NB4 (cell line): Measurements from ENCODE around the gene ZFAND6.
"Not testable (repeated sequence)": the region's sequence is repeated elsewhere in the genome, so short reads cannot be mapped to it uniquely, and the experiment has no call there.

Experiments
- CTCF ChIP-seq: IDR thresholded peaks from one replicate; pipeline ENCODE4 v1.5.1; 2012; ENCODE audit warnings: low read depth, low read length
- MAX ChIP-seq: IDR thresholded peaks from 2 replicates; pipeline ENCODE4 v1.6.1; 2011; ENCODE audit warnings: low read depth, low read length
- MYC ChIP-seq: IDR thresholded peaks from 2 replicates; pipeline ENCODE4 v1.6.1; 2011; ENCODE audit warnings: low read depth, low read length

- TF ChIP-seq MAX, CTCF, MYC: not testable (repeated sequence)
Observed at GRCh38 chr15:80020149-80020548, 39.3 kb upstream of the ZFAND6 start.
